HUDEP-2 (cell line): ENCODE data around the gene SELENOO.

Source experiments
- DNase-seq, 76 experiments: peaks; one replicate each; lab custom pipeline; 2025; ENCODE audit not compliant: unreplicated experiment in 76 of 76; lab: John Stamatoyannopoulos, UW

Gene SELENOO

GRCh38 chr22:50262460-50262911, 61.7 kb downstream of the SELENOO start:
- no peak for DNase-seq

- DNase-seq = no peak
Observed at GRCh38 chr22:50262973-50263617, 62.3 kb downstream of the SELENOO start.

- DNase-seq = no peak
Observed at GRCh38 chr22:50264104-50264745, 63.4 kb downstream of the SELENOO start.

- DNase-seq = no peak
Observed at GRCh38 chr22:50264946-50265669, 64.3 kb downstream of the SELENOO start.

GRCh38 chr22:50266994-50267393, 66.2 kb downstream of the SELENOO start:
- no peak for DNase-seq
